Forelimb muscle (tissue), 1 donor: Measurements from ENCODE around the gene KAZN. TPM values are rescaled to one million over a fixed set of nuclear protein-coding genes. Genes with fewer than 3 reads are reported as not detected.
"Not testable (repeated sequence)": the region's sequence is repeated elsewhere in the genome, so short reads cannot be mapped to it uniquely, and the experiment has no call there.

Experiments
- DNase-seq: peaks from one replicate; pipeline ENCODE4 v3.0.0-alpha.2; 2013; ENCODE audit warnings: low read depth
- polyA plus RNA-seq: library from polyadenylated mRNA; unstranded; fragments of 120-200 nt; gene quantifications from one replicate; pipeline ENCODE4 v1.2.1, GENCODE V29; 2013; ENCODE audit not compliant: insufficient read length

Gene KAZN
- polyA plus RNA-seq: 12.8 TPM

GRCh38 chr1:14598498-14599182 lies at the start of gene KAZN:
Gene KAZN, plus strand, starts transcription at chr1:14598685.
- no peak for DNase-seq

DNA sequence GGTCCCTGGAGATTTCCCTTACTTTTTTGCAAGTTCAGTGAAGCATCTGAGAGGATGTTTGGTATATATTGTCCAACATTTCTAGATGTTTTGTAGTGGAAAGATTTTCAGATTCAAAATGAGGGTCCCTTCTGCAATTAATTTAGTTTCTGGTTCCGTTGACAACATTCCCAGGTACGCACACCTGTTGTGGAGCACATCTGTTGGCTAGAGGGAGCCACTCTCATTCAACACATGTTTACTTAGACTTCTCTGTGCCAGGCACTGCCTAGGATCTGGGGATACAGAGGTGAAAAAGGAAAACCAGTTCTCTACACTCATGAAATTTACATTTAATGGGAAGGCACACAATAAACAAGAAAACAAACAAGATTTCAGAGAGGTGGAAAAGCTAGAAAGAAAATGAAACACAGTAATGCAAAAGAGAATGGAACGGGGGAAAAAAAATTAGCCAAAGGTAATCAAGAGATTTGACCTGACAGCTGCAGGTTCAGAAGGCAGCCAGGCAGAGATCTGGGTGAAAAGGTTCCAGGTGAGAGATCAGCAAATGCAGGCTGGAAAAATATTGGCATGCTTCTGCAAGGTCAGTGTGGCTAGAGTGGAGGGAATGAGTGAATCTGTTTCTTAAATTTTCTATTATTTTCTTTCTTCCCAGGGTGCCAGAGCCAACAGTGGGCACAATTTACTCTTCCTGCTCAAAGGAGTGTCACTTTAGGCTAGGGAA lies 48.4 kb upstream of the KAZN start:
- no peak for DNase-seq

GRCh38 chr1:14551386-14551785 lies 47.1 kb upstream of the KAZN start:
- no peak for DNase-seq

DNA sequence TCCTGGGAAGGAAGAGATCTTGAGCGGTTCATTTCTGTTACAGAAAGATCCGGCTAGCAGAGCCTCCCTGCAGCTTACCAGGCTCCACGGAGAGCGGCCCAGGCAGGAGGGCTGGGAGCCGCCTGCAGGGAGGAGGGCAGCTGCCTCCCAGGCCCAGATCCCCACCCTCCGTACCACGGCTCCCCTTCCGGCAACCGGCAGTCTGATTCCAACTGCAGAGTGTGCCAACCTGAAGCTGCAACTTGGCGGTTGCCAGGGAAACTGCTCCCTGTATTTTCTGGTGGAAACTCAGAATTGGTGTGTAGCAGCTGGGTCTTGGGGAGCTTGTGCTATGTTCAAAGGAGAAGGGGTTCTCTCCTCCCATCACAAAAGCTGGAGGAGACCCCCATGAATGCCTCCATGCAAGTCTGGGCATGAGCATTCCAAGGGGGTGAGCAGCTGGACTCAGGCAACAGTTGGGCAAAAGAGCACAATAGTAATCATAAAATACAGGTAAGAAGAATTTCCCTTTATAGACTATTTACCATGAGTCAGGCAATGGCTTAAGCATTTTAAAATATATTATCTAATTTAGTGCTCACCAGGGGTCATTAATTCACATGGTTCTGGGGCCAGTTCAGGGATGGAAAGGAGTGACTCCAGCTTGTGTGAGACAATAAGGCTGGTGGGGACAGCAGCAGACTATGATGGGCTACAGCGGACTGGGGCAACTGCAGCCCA lies 46.1 kb upstream of the KAZN start:
- DNase-seq: no peak

DNA sequence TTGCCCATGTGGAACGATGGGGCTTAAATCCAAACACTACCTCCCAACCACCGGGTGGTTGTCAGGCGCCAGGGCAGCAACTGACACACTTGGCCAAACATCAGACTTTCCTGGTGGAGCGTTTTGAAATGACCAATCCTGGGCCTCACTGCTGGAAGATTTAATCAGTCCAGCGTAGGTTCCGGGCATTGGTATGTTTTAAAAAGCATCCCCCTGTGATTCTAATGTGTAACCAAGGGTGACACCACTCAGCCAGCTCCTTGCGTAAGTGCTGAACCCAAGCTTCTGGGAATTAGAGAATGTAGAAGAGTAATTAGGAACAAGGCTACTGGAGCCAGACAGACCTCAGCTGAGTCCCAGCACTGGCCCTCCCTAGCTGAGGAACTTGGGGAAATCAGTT lies 44.8 kb upstream of the KAZN start:
- no peak for DNase-seq

DNA sequence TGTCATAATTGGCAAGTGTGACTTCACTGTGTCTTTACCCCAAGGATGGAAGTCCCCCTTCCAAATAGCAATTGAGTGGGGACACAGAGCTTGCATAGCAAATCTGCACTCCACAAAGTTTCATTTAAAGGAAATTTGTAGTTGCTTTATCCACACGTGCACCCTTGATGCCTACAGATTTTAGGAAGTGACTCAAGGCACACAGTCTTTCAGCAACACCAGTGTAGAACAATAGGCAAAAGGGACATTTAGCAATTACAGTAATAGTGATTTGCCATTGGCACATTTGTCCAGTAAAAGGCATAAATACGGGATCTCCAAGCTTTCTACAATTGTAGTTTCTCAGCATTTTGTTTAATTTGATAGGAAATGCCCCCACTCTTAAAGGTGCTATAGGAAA lies 43.4 kb upstream of the KAZN start:
- no peak for DNase-seq

DNA sequence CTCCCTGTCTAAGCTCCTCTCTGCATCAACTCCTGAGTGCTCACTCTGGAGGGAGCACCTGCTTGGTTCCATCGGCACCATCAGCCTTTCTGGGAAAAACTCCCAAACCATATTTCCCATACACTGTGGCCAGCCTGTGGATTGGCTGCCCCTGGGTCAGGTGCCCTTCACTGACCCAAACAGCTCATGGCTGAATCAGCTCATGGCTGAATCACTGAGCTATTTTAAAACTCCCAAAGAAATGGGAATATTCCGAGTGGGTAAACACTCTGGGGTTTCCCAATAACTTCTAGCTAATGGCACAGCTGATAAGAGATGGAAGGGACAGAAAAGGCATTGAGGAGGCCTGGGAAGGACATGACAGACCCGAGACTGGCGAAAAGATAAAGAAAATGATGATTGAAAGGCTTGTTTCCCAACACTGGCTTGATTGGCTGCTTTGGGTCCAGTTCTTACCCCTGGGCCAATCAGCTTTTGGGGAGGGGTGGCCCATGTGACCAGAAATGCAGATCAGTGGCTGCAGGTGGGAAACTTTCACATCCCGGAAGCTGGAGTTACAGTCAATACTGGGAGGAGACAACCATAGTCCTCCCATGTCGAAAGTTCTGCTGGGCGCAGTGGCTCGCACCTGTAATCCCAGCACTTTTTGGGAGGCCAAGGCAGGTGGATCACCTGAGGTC lies 37.3 kb upstream of the KAZN start:
- DNase-seq: no peak

- DNase-seq: no peak
Measured at GRCh38 chr1:14565090-14565489, 33.4 kb upstream of the KAZN start.

- no peak for DNase-seq
Measured at GRCh38 chr1:14567056-14567455, 31.4 kb upstream of the KAZN start.

DNA sequence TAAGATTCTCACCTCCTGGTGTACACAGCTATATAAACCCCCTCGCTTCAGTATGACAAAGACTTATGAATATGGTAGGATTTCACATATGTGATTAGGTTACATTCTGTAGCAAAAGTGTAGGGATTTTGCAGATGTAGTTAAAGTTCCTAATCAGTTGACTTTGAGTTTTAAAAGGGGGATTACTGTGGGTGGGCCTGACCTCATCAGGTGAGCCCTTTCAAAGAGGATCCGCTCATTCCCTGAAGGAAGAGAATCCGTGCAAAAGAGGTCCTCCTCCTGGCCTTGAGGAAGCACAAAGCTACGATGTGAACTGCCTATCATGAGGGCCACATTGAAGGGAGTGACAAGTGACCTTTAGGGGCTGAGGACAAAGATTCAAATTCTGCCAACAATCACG lies 30.6 kb upstream of the KAZN start:
- no peak for DNase-seq

DNA sequence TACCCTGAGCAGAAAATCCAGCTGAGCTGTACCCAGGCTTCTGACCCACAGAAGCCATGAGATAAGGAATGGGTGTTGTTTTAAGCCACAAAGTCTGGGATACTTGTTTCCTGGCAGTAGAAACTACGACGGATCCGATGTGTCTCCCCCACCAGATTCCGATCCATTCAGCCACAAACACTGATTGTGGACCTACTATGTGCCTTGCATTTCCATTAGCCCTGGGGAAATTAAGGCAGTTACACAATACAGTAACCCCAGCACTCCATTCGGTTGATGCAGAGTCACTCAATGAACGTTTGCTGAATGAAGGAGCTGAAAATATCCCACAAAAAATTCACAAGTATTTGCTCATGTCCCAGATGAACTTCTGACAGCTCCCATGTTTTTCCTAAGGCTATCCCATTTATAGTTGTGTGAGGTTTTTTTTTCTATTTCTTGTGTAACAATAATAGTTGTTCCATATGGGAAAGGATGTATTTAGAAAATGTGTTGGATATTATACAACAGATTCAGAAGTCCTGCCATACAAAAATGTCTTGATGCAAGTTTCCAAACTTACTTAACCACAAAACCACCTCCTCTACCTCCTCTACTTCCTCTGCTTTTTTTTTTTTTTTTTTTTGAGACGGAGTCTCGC lies 29.6 kb upstream of the KAZN start:
- DNase-seq: no peak

DNA sequence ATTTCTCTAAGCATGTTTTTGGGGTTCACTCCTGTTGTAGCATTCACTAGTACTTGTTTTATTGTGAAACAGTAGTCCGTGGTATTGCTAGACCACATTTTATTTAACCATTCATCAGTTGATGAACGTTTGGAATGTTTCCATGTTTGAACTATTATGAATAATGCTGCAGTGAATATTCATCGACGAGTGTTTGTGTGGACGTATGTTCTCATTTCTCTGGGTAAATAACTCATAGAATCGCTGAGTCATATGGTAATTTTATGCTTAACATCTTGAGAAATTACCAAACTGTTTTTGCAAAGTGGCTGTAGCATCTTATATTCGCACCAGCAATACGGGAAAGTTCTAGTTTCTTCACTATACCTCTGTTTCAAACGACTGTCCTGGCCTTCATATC lies 28.0 kb upstream of the KAZN start:
- no peak for DNase-seq

DNA sequence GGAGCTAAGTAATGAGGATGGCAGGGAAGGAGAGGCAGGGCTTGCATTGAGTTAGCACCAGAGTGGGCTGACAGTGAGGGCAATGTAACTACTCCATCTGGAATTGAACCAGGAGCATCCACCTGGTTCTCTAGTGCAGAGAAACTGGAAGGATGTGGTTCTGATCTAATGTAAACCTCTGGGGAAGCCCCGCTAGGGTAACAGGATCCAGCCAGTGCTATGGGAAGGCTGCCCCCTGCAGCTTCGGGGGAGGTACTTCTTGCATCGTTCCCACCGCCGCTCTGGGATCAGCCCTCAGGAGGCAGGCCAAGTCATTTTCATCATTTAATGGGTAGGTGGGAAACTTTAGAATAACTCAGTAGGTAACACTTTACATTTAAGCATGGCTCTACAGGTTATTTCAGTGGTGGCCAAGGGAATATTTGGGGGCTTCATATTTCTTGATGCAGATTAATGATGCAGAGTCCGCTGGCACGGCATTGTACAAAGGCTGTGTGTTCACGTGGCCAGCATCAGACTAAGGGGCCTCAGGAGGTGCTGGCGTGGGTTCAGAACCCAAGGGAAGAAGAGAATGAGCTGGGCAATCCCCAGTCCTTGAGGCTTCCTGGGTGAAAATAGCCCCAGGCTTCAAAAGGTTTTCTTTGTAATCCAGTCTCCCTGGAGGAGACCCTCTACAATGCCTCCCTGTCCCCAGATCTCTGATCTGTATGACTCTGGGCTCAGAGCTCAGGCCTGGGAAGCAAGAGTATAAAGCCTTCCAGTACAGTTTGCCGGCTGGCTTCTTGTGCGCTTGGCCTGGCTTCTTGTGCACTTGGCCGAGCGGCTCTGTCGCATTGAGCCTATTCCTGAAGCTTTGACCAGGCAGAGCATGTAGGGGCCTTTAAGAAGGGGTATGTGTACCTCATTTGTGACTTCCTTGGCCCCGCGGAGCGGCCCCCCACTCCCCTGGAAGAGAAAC lies 26.4 kb upstream of the KAZN start:
- DNase-seq: no peak

DNA sequence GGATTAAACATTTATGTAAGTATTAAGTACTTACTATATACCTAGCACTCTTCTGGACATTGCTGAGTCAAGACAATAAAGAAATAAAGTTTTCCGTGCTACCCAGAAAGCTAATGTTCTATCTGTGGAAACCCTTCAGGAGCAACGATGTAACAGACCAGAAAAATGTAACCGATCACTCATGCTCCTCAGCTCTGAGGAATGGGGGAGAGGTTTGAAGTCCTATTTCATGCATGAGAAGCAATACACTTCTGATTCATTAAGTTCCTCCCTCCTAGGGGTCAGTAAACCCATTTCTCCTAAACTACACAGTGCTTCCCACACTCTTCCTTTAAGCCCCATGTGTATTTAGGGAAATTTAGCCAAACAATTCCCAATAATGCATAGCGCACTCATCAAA lies 25.6 kb upstream of the KAZN start:
- DNase-seq: no peak

GRCh38 chr1:14576155-14576554 lies 22.3 kb upstream of the KAZN start:
- DNase-seq: no peak

DNA sequence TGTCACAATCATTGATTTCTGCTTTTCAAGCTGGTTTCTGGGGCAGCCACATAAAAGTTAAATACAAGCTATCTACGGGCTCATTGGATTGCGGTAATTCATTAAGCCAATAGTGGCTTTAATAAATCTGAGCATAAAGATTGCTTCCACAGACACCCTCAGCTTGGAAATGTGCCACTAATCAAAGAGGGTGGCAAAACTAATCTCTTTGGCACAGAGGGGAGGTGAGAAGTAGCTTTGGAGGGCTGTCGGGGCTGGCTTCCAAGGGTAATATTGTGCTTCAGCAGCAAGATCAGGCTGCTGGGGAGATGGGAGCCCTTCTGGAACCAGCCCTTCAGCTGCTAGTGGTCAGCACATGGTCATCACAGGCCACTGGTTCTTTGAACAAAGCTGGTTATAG lies 21.2 kb upstream of the KAZN start:
- DNase-seq: no peak

DNA sequence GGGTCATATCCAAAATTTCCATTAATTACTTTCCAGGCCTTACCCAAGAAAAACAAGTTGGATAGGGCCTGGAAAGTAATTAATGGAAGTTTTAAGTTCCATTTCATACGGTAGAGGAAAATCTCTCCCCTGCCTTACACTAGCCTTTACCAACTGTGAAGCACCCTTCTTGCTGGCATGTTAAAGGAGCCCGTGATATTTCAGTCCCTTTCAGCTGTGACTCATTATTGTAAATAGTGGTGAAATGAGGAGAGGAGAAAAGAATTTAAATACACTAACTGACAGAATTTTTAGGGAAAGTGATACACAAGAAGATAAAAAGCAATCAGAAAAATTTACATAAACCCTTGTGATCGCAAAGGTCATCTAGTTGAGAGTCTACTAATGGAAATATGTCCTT lies 20.3 kb upstream of the KAZN start:
- DNase-seq: no peak

DNA sequence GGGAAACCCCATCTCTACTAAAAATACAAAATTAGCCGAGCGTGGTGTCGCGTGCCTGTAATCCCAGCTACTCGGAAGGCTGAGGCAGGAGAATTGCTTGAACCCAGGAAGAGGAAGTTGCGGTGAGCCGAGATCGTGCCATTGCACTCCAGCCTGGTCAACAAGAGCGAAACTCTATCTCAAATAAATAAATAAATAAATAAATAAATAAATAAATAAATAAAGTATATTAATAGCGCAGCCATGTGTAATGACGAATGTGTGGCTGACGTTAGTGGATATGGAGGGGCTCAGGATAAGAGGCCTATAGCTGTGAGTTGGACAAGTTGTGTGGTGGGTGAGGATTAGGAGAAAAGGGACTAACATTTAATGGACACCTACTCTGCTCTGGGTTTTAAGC lies 18.2 kb upstream of the KAZN start:
- DNase-seq: not testable (repeated sequence)

DNA sequence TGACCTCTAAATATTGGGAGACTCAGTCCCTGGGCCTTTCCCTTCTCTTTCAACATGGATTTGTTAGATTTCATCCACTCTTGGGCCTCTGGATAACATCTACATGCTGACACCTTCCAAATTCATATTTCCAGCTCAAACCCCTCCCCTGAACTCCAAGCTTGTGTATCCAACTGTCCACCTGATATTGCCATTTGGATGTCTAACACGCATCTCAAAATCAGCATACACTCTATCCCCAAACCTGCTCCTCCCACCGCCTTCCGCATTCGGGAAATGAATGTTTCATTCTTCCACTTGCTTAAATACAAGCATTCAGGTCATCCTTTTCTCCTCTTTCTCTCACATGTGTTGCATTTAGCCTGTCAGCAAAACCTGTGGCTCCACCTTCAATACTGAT lies 17.5 kb upstream of the KAZN start:
- no peak for DNase-seq

GRCh38 chr1:14583788-14584187 lies 14.7 kb upstream of the KAZN start:
- DNase-seq: no peak

DNA sequence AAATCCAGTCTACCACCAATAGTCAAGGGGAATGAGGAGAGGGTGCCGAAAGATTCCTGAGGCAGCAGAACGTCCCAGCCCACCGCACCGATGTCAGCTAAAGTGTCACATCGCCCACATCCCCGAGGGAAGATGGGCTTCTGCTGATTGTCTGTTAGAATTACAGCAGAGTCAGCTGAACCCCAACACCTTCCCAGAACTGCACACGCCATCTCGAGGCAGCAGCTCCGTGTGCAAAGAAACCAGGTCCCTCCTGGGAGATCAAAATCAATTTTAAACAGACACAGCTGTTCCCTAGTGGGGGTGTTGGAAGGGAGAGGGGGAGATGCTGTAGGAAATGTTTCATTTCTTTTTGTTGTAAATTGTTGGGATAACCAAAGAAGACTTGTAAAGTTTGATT lies 12.8 kb upstream of the KAZN start:
- no peak for DNase-seq
